Stimulated activated CD8-positive, alpha-beta memory T cell treated with anti-CD3 and anti-CD28 coated beads, Interleukin-15, amount 100 ng/mL, for 24 hours (primary cell): Measurements from ENCODE around the gene GRSF1.
"Not testable (repeated sequence)": the region's sequence is repeated elsewhere in the genome, so short reads cannot be mapped to it uniquely, and the experiment has no call there.

Experiments used
- DNase-seq: peaks from one replicate; pipeline ENCODE4 v3.0.0-alpha.2; 2020; ENCODE audit warnings: low read depth

Gene GRSF1

DNA sequence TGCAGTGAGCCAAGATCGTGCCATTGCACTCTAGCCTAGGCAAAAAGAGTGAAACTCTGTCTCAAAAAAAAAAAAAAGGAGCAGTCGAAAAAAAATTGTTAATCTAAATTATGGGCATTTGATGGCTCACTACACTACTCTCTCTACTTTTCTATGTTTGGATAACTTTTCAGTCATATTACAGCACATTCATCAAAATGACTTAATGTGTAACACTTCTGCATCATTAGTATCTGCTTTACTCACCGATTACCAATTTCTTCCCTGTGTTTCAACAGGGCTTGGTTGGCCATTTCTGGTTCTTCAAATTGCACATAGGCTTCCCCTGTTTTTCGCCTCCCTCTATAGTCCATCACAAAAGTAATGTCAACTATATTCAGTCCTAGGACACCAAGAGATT, 8.4 kb downstream of the GRSF1 start:
- no peak for DNase-seq

DNA sequence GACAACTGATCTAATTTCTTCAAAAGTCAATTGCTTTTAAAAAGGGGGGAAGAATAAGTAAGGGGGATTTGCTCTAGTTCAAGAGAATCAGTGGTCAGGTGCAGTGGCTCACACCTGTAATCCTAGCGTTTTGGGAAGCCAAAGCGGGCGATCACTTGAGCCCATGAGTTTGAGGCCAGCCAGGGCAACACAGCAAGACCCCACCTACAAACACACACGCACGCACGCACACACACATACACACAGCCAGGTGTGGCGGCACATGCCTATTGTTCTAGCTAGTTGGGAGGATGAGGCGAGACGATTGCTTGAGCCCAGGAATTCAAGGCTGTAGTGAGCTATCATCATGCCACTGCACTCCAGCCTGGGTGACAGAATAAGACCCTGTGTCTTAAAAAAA, 9.6 kb downstream of the GRSF1 start:
- DNase-seq: no peak

DNA sequence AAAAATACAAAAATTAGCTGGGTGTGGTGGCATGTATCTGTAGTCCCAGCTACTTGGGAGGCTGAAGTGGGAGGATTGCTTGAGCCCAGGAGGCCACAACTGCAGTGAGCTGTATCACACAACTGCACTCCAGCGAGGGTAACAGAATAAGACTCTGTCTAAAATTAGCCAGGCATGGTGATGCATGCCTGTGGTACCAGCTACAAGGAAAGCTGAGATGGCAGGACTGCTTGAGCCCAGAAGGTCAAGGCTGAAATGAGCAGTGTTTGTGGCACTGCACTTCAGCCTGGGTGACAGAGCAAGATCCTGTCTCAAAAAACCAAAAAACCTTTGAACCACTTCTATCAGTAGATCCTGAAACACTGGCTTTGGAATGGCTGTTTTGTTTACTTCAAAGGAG, 10.2 kb downstream of the GRSF1 start:
- DNase-seq: no peak

DNA sequence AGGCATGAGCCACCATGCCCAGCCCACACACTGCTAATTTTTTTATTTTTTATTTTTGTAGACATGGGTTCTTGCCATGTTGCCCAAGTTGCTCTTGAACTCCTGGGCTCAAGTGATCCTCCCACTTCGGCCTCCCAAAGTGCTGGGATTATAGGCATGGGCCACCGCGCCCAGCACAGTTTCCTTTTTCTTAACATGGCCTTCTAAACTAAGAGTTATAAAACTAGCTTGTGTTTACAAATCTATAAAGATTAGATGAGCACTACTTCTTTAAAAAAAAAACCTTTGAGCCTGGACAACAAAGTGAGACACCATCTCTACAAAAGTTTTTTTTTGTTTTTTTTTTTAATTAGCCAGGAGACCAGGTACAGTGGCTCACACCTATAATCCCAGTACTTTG, 10.7 kb downstream of the GRSF1 start:
- DNase-seq: no peak

DNA sequence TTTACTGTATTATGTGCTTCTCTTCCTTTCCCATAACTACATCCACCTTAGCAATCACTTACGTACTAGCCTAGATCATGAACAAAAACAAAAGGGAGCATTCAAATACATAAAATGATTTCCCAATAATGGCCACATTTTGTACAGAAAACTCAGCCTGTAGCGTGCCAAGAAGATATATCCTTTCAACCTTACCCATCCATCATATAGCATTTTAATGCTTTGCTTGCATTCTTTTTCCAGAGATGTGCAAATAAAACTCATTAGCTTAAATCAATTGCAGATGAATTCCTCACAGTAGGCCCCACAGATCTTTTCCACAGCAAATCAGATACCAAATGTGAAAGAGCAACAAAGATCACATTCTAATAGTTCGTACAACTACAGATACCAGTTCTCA, 20.8 kb downstream of the GRSF1 start:
- DNase-seq: no peak

DNA sequence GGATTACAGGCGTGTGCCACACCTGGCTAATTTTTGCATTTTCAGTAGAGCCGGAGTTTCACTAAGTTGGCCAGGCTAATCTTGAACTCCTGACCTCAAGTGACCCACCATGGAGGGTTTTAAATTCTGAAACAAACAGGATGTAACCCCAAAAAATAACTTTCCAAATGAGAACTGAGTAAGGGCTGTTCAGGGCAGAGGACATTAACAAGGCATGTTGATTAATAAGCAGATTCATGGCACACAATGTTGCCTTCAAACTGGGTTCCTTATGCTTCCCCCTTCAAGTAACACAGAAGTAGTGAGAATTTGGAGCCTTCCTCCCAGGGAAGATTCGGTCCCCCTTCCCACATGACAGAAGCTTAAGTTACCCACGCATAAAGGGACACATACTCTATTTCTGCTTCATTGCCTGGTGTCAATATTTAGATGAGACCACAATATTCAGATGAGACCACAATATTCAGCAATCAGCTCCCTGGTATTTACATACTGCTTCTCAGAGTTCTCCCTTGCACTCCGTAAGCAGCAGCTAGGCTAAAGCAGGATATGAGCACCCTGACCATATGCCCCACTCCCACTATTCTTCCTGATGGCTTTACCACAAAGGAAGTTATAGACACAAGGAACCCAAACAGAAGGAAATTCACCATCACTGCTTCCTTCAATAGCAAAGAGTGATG, 21.4 kb downstream of the GRSF1 start:
- DNase-seq: no peak

DNA sequence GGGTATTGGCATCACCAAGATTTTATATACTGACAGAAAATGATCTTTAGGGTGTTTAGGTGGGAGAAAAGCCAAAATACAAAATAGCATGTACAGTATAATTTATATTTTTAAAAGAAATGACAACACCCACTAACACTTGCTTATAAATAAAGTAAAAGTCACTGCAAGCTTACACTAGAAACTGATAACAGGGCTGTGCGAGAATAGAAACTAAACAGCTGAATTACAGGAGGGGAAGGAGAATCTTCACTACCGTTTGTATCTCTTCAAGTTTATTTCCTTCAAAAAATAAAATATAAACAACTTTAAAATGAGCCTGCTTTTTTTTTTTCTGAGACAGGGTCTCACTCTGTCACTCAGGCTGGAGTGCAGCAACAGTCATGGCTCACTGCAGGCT, 22.8 kb downstream of the GRSF1 start:
- no peak for DNase-seq

DNA sequence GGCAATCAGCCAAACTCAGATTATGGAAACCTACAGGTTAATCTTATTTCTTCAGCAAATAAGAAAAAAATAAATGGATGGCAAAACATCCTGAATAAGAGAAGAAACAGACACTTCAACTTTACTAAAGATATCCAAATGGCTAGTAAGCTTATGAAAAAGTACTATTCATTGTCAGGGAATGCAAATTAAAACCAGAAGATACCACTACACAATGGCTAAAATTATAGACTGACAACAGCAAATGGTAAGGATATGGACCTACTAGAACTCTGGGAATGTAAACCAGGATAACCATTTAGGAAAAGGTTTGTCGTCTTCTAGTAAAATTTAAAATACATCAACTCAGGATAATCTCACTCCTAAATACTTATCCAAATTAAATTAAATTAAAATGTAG, 24.3 kb downstream of the GRSF1 start:
- DNase-seq: no peak

DNA sequence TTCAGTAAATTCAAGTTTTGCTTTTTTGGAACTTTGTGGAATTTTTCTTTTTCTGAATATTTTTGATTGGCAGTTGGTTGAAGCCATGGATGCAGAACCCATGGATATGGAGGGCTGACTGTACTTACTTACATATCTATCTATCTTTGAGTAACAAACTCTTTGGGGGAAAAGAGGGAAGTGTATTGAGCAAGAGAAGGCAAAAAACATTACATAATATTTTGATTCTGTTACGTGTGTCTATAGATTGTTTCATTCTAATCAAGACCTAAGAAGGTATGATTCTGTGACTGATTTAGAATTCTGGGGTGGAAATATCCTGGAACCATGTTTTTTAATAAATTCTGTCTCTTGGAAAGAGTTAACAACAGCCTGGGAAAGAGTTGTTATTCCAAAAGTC, 31.5 kb downstream of the GRSF1 start:
- no peak for DNase-seq

DNA sequence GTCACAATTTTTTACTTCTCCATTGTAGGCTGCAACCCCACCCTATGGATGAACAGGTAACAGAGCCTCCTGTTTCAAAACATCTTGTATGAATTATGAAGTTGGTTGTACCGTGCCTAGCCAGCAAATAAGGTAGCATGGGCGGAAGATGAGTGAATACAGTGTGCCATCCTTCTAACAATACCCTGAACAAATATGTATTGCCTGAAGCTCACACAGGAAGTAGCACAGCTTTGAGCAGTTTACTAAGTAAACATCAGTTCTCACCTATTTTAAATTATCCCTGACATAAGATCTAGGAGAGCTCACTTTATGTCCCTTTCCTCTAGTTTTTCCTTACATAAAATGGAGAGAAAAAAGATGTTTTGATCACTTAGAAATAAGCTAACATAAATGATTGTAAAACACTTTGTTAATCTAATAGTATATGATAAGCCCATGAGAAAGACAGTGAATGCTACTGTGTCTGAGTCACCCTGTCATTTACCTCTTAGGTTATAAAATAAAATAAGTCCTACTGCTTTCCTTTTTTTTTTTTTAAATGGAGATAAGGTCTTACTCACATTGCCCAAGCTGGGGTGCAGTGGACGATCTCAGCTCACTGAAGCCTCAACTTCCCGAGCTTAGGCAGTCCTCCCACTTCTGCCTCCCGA, 36.6 kb downstream of the GRSF1 start:
- no peak for DNase-seq

DNA sequence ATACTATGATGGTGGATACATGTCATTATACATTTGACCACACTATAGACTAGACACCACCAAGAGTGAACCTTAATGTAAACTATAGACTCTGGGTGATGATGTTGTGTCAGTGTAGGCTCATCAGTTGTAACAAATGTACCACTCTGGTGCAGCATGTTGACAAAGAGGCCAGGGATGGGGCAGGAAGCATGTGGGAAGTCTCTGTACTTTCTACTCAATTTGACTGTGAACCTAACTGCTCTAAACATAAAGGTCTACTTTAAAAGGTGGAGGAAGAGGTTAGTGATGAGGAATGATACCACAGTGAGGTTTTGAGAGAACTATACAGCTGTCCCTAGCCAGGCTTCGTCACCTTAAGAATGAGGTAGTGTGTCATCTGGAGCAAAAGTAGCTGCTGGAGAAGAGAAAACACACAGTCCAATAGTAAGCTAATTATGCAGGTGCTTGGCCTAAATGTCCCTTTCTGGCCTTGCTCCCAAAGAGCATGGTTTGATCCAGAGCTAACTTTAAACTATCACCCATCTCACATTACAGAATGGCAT, 38.4 kb downstream of the GRSF1 start:
- DNase-seq: no peak

DNA sequence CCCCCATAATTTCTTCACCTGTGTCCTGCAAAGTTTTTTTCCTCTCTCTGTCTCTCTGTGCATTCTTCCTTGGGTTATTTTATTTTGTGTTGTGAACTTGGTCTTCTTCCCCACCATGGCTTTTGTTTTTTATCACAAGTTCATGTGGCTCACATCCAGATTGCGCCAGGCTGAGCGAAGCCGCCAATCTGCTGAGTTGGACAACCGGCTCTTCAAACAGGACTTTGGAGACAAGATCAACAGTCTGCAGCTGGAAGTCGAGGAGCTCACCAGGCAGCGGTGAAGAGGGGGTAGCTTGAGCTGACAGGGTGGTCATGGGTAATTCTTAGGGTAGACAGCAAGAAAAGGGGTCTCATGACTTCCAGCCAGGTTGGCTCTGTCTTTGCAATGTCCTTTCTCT, 46.1 kb downstream of the GRSF1 start:
- no peak for DNase-seq

DNA sequence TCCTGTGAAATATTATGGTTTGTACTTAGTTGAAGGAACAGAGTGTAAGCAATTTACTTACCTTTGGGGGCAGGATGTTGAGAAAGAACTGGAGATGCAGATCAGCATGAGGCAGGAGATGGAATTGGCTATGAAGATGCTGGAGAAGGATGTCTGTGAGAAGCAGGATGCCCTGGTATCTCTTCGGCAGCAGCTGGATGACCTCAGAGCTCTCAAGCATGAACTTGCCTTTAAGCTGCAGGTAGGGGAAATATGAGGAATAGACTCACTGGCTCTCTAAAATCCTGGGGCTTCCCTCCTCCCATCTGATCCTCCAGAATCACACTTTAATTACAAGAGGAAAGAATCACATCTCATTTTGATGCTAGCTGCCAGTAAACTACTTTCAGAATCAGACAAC, 51.0 kb downstream of the GRSF1 start:
- DNase-seq: no peak

DNA sequence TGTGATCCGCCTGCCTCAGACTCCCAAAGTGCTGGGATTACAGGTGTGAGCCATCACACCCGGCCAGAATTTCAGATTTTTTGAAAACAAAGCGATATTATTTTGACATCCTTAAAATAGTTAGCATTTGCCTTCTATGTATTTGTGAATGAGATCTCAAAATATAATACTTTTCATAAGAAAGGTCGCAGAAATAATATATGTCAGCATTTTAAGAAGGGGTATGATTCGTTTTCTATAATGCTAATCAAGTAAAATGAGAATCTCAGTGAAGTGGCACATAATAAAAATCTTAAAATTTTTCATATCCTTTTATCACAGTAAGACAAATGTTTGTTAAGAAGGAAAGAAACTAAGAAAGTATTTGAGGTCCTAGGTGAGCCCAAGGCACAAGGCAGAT, 52.2 kb downstream of the GRSF1 start:
- DNase-seq: no peak

DNA sequence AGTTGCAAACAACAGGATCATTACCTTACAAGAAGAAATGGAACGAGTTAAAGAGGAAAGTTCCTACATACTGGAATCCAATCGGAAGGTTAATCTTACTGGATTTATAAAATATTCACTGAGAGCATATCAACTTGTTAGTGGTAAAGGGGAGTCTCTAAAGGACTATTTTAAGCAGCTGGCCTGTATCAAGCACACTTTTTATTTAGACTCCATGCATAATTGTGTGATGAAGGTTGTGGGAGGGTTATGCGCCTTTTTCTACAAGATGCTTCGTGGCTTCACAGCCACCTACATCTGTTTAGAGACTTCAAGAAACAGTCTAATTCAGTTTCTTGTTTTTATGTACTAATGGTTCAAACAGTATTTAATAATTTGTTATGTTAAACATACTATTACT, 56.6 kb downstream of the GRSF1 start:
- no peak for DNase-seq

DNA sequence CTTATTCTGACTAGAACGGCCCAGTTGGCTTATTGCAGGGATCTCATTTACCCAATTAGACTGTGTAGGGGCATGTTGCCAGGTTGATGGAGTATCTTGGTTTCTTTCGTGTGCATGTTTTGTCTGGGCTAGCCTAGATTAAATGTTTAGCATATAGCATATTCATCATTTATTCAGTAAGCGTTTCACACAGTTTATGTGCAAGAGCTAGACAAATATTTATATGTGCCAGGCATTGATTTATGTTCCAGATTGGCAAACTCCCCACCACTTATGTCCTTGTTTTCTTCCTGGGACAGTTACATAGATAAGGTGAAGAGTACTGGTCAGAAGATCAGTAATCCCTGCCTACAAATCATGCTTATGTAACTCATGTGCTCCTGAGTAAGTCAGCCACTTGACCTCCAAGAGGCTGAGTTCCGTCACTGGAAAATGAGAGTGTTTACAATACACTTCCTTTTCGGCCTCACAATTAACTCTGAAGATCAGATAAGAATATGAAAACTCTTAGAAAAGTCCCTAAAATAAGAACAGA, 60.7 kb downstream of the GRSF1 start:
- no peak for DNase-seq

DNA sequence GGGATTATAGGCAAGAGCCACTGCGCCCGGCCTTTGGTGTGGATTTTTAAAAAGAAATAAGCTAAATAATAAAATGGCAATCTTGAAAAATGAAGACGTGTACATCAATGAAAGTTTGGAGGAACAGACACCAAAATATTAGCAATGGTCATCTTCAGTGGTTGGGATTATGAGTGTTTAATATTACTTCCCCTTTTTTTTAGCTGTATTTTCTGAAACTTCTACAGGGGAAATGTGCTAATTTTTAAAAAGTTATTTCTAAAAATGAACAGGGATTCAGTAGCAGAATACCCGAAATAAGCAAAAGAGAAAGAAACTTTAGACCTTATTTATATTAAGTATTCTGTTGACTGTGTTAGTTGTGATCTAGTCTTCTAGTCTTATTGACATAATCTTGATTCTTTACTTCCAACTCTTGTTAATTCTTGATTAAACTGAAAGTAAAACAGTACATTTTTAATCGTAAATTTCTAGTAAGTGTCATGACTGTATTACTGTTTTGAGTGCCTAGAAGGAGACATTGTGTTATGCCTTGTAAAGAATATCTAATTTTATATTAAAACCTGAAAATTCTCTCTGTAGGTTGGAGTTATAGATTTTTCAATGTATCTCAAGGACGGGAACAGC, 66.6 kb downstream of the GRSF1 start:
- DNase-seq: no peak

DNA sequence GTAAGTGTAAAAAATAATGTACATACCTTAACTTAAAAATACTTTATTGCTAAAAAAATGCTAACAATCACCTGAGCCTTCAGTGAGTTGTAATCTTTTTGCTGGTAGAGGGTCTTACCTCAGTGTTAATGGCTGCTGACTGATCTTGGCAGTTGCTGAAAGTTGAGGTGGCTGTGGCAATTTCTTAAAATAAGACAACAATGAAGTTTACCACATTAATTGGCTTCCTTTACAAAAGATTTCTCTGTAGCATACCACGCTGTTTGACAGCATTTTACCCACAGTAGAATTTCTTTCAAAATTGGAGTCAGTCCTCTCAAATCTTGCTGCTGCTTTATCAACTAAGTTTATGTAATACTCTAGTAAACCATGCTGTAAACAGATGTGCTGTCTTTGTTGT, 70.3 kb downstream of the GRSF1 start:
- not testable (repeated sequence) for DNase-seq

DNA sequence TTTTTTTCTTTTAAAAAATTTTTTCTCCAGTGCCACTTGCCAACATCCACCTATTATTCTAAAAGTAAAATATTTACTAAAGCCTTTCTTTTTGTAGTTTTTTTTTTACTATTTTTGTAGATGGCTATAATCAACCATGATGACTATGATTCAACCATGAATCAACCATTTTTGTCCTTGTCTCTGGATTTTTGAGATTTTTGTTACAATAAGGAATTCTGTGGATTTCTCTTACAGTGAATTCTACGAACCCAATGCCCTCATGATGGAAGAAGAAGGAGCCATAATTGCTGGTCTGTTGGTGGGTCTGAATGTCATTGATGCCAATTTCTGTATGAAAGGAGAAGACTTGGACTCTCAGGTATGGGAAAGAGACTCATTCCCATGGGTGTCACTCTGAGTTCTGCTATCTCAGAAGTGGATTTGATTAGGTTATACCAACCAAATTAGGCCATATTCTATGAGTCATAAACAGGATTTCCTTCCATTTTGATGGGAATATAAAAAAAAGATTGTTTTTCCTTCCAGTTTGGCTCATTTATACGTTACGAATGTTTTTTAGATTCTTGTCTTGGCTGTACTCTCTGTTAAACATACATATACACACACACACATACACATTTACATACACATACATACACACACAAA, 71.3 kb downstream of the GRSF1 start:
- DNase-seq: no peak
